Measurements from ENCODE around the gene HBD.

Gene HBD

DNA sequence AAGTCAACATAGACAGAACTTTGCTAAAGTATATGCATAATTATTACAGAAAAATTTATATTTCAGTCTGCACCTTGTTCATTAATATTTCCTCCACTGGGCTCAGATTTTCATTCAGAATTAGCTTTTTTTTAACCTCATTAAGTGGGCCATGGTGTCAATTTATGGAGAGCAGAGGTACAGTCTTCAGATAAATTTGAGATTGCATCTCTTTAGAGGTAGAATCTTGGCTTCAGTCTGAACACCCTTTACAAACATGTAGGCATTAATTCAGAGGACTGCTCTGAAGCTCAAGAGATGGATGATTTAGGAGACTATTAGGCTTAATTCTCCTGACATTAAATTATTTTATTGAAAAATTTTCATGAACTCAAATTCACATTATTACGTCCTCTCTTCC lies 4.0 kb downstream of the HBD start:
- DNase-seq: no peak

DNA sequence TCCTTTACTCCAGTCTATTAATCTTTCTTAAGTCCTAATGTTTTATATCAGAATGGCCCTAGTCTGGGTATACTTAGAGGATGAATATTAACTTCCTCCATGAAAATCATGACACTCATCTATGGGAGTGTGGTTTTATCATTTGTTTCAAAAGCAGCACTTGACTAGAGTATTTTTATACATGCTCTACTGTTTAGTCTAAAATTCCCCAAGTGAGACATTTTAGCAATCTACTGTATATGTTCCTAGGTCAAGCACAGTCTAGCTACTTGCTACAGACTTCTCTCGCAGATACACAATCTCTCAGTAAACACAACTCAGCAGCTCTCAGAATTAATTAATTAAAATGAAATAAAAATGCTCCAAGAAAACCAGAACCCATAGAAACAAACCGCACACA lies 4.5 kb downstream of the HBD start:
- DNase-seq: no peak

DNA sequence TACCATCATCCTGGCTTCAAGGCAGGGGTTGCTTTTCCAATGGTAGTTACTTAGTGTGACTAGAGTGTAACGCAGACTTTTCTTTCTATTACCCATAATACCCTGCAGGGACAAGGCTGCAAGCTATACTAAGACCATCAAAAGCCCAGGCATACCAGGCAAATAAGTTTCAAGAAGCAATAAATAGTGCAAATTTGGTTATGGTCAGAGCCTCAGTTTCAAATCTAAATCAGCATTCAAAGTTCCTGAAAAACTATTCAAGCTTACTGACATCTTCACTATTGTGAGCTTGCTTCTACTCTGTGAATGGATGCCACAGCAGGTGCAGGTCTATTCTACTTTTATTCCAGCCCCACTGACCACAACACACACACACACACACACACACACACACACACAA lies 4.9 kb downstream of the HBD start:
- DNase-seq: no peak

DNA sequence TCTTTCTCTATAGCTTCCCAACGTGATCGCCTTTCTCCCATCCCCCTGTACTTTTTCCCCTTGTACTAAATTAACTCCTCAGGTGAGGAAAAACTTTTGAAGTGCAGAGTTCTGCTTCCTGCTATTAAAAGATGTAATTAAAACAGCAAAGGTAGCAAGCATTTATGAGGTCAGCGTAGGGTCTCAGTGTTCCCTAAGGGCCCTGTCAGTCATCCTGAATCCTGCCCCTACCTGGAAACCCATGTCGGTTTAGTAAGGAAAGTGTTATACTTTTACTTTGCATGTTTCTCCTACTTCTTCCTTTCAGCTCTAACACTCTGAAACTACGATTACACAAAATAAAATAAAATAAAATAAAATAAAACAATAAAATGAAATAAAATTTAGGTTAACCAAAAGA lies 6.2 kb downstream of the HBD start:
- no peak for DNase-seq

DNA sequence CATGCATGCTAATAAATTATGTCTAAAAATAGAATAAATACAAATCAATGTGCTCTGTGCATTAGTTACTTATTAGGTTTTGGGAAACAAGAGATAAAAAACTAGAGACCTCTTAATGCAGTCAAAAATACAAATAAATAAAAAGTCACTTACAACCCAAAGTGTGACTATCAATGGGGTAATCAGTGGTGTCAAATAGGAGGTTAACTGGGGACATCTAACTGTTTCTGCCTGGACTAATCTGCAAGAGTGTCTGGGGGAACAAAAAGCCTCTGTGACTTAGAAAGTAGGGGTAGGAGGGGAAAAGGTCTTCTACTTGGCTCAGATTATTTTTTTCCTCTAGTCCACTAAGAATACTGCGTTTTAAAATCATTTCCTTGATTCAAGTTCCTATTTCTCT lies 6.6 kb downstream of the HBD start:
- no peak for DNase-seq

DNA sequence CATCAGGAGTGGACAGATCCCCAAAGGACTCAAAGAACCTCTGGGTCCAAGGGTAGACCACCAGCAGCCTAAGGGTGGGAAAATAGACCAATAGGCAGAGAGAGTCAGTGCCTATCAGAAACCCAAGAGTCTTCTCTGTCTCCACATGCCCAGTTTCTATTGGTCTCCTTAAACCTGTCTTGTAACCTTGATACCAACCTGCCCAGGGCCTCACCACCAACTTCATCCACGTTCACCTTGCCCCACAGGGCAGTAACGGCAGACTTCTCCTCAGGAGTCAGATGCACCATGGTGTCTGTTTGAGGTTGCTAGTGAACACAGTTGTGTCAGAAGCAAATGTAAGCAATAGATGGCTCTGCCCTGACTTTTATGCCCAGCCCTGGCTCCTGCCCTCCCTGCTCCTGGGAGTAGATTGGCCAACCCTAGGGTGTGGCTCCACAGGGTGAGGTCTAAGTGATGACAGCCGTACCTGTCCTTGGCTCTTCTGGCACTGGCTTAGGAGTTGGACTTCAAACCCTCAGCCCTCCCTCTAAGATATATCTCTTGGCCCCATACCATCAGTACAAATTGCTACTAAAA lies 7.5 kb downstream of the HBD start, which contains the start of gene HBB:
Gene HBB, minus strand, starts transcription at position 340 of the 579 bp plus-strand sequence. Its CDS starts 50 bp downstream, at position 290.
- DNase-seq: no peak

DNA sequence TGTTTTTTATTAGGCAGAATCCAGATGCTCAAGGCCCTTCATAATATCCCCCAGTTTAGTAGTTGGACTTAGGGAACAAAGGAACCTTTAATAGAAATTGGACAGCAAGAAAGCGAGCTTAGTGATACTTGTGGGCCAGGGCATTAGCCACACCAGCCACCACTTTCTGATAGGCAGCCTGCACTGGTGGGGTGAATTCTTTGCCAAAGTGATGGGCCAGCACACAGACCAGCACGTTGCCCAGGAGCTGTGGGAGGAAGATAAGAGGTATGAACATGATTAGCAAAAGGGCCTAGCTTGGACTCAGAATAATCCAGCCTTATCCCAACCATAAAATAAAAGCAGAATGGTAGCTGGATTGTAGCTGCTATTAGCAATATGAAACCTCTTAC lies 8.8 kb downstream of the HBD start:
- DNase-seq: no peak

DNA sequence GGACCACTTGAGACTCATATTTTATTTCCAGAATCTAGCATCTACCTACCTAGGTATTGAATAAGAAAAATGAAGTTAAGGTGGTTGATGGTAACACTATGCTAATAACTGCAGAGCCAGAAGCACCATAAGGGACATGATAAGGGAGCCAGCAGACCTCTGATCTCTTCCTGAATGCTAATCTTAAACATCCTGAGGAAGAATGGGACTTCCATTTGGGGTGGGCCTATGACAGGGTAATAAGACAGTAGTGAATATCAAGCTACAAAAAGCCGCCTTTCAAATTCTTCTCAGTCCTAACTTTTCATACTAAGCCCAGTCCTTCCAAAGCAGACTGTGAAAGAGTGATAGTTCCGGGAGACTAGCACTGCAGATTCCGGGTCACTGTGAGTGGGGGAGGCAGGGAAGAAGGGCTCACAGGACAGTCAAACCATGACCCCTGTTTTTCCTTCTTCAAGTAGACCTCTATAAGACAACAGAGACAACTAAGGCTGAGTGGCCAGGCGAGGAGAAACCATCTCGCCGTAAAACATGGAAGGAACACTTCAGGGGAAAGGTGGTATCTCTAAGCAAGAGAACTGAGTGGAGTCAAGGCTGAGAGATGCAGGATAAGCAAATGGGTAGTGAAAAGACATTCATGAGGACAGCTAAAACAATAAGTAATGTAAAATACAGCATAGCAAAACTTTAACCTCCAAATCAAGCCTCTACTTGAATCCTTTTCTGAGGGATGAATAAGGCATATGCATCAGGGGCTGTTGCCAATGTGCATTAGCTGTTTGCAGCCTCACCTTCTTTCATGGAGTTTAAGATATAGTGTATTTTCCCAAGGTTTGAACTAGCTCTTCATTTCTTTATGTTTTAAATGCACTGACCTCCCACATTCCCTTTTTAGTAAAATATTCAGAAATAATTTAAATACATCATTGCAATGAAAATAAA lies 9.5 kb downstream of the HBD start:
- no peak for DNase-seq

DNA sequence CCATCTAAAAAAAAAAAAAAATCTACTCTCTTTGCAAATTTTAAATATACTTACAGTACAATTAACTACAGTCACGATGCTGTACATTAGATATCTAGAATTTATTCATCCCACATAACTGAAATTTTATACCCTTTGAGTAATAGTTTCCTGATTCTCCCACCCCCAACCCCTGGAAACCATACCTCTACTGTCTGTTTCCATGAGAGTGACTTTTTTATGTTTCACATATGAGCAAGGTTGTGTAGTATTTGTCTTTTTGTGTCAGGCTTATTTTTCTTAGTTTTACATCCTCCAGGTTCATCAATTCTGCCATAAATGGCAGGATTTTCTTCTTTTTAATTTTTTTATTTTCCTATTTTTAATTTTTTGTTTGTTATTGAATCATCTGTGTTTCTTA lies 10.6 kb downstream of the HBD start:
- DNase-seq: no peak

DNA sequence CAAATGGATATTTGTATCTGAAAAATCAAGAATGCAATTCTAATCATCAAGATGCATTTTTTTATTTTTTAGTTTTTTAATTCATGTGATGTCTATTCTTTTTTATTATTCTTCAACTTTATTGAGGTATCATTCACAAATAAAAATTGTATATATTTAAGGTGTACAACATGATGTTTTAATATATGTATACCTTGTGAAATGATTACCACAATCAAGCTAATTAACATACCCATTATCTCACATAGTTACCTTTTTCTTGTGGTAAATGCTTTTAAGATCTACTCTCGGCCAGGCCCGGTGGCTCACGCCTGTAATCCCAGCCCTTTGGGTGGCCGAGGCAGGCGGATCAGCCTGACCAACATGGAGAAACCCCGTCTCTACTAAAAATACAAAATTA lies 11.1 kb downstream of the HBD start:
- no peak for DNase-seq

DNA sequence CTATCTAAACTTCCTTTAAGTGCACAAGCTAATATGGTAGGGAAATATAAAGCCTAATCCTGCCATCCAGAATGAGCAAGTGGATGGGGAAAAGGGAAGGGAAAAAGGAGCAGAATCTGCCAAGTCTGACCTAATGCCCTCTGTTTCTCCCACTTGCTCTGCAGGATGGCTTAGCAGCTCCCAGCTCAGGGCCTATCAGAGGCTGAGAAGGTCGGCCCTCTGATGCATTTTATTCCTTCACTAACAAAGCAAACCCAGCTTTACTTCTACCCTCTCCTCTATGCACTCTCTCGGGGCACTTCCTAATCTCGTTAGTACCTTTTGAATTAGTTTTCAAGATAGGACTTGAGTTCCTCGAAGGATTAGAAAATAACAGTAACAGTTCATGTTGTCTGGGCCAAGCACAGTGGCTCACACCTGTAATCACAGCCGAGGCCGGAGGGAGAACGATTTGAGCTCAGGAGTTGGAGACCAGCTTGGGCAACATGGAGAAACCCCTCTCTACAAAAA lies 23.9 kb downstream of the HBD start:
- DNase-seq: no peak

DNA sequence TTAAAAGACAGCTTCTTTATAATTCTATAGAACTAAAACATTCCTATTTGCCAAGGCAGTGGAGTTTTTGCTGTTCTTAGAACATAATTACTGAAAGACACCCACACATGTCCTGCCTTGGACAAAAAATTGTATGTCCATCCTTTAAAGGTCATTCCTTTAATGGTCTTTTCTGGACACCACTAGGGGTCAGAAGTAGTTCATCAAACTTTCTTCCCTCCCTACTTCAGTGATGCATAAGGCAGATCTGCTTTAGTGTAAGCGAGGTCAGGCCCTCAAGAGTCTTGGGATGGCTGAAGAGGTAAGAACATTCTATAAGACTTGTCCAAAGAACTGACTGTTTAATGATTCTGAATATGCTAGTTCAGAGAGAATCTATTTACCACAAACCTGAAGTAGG lies 29.5 kb downstream of the HBD start:
- DNase-seq: no peak

DNA sequence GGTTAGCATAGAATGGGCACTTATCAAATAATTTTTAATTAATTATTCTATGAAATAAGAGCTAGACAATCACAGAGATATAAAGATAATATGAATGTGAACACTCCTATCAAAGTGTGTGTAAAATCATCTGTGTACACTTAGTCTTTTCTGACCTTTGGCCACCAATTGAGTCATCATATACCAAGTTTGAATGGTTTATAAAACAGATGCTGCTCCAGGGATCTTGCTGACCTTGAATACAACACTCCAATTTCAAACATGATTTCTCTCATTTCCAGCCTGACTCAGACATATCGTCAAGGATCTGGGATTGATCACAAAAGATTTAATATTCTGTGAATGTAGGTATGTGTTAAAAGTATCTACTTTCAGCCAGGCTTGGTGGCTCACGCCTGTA lies 30.9 kb downstream of the HBD start:
- no peak for DNase-seq

DNA sequence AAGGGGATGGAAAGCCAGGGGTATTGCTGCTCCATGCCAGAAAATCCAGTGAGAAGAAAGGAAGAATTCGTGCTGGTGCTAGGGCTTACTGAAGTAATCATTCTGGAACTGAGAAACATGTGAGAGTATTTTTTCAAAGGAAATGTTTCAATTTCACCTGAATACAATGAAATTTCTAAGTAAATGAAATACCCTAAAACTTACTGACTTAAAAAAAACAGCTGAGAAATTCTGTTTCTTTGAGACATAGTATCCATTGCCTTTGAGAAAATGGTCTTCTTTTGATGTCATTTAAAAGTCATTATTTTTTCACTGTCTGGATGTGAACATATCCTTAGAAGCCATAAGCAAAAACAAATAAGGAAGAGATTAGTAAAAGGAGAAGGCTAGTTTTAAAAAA lies 33.7 kb downstream of the HBD start, which contains the start of gene OR51V1:
Gene OR51V1, minus strand, starts transcription at position 101 of the 400 bp plus-strand sequence. Its CDS starts 0 bp downstream, at position 101.
- no peak for DNase-seq

DNA sequence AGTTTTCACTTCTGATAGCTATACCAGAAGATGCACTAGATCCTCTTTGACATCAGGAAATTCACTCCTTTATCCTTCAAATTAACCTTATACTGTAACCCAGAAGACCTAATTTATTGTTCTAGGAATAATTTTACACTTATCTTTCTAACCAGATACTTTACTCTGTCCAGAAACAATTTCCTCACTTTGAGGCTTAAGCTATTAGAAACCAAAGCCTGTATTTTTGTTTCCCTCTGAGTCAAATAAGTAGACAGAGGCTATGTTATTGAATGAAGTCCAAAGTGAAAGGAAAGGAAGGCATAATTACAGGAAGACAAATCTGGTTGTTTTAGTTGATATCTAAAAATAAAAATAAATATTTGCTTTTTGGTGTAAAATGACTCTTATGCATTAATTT lies 36.0 kb downstream of the HBD start:
- DNase-seq: no peak

DNA sequence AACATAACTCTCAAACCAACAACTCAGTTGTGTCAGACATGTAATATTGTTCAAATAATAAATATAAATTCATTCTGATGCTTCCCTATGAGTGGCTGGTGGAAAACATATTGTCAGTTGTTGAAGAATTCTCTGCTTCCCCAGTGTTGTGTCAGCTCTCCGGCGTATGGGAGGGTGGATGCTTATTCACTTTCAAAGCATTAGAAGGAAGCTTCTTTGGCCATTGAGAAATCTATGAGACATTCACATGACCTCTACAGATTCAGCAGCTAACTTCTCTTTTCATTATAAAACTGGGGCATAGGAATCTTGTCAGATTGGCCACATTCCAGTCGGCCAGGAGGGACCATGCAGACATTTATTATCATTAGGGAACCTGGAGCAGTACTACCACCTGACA lies 36.7 kb downstream of the HBD start:
- DNase-seq: no peak

DNA sequence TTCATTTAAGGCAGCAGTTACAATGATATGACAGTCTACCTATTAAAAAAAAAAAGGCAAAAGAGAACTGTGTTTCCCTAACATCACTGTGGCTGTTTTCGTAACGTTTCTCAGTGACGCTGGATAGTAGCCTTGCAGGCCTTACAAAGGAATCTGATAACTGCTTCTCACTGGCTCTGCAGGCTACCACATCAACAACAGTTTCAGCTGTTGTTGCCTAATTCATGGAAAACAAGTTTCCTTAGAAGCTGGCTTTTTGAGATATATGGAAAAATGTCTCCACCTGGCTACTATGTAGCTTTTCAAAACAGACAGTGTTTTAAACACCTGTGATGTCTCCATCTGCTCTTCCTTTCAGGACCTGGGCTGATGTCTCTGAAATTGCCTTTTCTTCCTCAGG lies 37.6 kb downstream of the HBD start:
- DNase-seq: no peak

DNA sequence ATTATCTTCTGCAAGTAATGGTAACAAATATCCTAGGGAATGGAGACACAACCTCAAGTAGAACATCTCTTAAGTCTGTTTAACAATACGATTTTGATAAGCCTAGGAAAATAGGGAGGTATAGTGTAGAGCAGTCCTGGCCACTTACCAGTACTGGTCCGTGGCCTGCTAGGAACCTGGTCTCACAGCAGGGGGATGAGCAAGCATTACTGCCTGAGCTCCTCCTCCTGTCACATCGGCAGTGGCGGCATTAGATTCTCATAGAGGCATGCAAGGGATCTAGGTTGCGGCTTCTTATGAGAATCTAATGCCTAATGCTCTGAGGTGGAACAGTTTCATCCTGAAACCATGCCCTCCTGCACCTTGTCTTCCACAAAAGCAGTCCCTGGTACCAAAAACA lies 38.2 kb downstream of the HBD start:
- no peak for DNase-seq

DNA sequence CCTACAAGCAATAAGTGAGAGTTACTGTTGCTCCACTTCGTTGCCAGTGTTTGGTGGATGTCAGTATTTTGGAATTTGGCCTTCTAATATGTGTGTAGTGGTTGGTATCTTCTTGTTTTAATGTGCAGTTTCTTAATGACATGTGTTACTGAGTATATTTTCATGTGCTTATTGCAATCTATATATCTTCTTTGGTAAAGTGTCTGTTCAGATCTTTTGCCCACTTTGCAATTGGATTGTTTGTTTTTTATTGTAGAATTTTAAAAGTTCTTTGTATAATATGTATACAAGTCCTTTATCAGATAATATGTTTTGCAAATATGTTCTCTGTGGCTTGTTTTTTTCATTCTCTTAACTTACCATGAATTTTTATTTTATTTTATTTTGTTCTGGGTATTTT lies 41.5 kb downstream of the HBD start:
- DNase-seq: no peak

DNA sequence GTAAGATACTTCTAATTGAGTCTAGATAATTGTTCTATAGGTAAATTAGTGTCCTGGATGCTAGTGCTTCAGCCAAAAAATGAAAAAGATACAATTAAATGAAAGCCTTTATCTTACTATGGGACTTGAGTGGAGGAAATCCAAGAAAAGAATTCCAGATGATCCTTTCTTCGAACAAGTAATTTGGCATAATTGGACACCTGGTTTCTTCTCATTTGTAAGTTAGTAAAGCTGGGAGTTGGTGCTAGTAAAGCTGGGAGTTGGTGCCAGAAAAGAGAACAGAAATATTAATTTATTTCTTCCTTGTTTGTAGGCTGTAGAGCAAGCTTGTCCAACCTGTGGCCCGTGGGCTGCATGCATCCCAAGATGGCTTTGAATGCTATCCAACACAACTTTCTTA lies 46.1 kb downstream of the HBD start:
- no peak for DNase-seq

Measured in activated T-cell treated with anti-CD3 and anti-CD28 coated beads for 4 hours (primary cell).